ENCODE results near the gene MOGAT3.
A peak's percentile ranks its signal among the peaks of the same experiment; 100 is the strongest.

MOGAT3 gene

GRCh38 chr7:101167645-101168411 lies 33.0 kb downstream of the MOGAT3 start:
- H3K27ac ChIP-seq (ENCODE audit: low read length, poor library complexity, severe bottlenecking), result no peak overlapping the region
- WGBS, result 24% methylated on average over 9 of the region's 12 CpGs
- DNase-seq, result no peak
- no peak overlapping the region for H4K8ac ChIP-seq (ENCODE audit: low read length)
- peaks cover 66% of the 10 kb centered on the region for H3K4me1 ChIP-seq (ENCODE audit: control insufficient read depth, insufficient read depth, low read depth, low read length)
- no peak overlapping the region for H2AFZ ChIP-seq (ENCODE audit: low read depth, low read length)
- H2BK12ac ChIP-seq (ENCODE audit: low read length in 2 of 2), result no peak overlapping the region
- H2AK5ac ChIP-seq (ENCODE audit: low read length, severe bottlenecking), result no peak overlapping the region
- H3K4ac ChIP-seq (ENCODE audit: low read depth in 1 of 2, low read length in 2 of 2), result no peak overlapping the region
- no peaks in the 10 kb centered on the region for H3K9me3 ChIP-seq (ENCODE audit: control insufficient read depth, low read length)
- no peaks in the 10 kb centered on the region for H3K36me3 ChIP-seq (ENCODE audit: control insufficient read depth in 1 of 2, insufficient read depth in 2 of 2, low read depth in 1 of 2, low read length in 2 of 2)
- H3K4me2 ChIP-seq (ENCODE audit: low read length, poor library complexity, severe bottlenecking), result no peak overlapping the region
- H2BK5ac ChIP-seq (ENCODE audit: low read depth, low read length, poor library complexity, severe bottlenecking), result no peak overlapping the region
- no peak overlapping the region for H2BK120ac ChIP-seq (ENCODE audit: low read depth, low read length)
- no peak overlapping the region for H4K91ac ChIP-seq (ENCODE audit: low read length)
- no peak overlapping the region for H3K9ac ChIP-seq (ENCODE audit: low read length)
- H3K18ac ChIP-seq (ENCODE audit: low read depth in 1 of 2, low read length in 2 of 2), result no peak overlapping the region
- no peak overlapping the region for H3K23ac ChIP-seq (ENCODE audit: low read length in 2 of 2)
- no peak overlapping the region for H3K14ac ChIP-seq (ENCODE audit: low read length in 2 of 2)
- H3K79me1 ChIP-seq (replicated peaks; ENCODE audit: low read length, poor library complexity, severe bottlenecking), result no peaks in the 10 kb centered on the region
- no peak overlapping the region for H2BK15ac ChIP-seq (ENCODE audit: low read depth, poor library complexity, severe bottlenecking)
- no peak overlapping the region for H3K4me3 ChIP-seq (ENCODE audit: insufficient read depth in 1 of 2, low read depth in 1 of 2, low read length in 2 of 2)
- peaks cover 79 to 88% of the 10 kb centered on the region in 2 experiments for H3K27me3 ChIP-seq (ENCODE audit: control insufficient read depth in 1 of 2, insufficient read depth in 1 of 2, low read length in 2 of 2)

- H3K23ac ChIP-seq (ENCODE audit: low read length in 2 of 2), result peak overlapping the region in 1 of 2 experiments; percentile 43
- H3K36me3 ChIP-seq (ENCODE audit: control insufficient read depth in 1 of 2, insufficient read depth in 2 of 2, low read depth in 1 of 2, low read length in 2 of 2), result peaks cover 0 to 5% of the 10 kb centered on the region in 2 experiments
- H4K91ac ChIP-seq (ENCODE audit: low read length), result no peak overlapping the region
- H3K9ac ChIP-seq (ENCODE audit: low read length), result no peak overlapping the region
- no peak overlapping the region for H3K4ac ChIP-seq (ENCODE audit: low read depth in 1 of 2, low read length in 2 of 2)
- no peak overlapping the region for H2BK120ac ChIP-seq (ENCODE audit: low read depth, low read length)
- H3K27me3 ChIP-seq (ENCODE audit: control insufficient read depth in 1 of 2, insufficient read depth in 1 of 2, low read length in 2 of 2), result peaks cover 72 to 85% of the 10 kb centered on the region in 2 experiments
- no peak overlapping the region for H3K27ac ChIP-seq (ENCODE audit: low read length, poor library complexity, severe bottlenecking)
- no peak overlapping the region for H2AFZ ChIP-seq (ENCODE audit: low read depth, low read length)
- H3K14ac ChIP-seq (ENCODE audit: low read length in 2 of 2), result no peak overlapping the region
- no peak overlapping the region for H4K8ac ChIP-seq (ENCODE audit: low read length)
- no peaks in the 10 kb centered on the region for H3K9me3 ChIP-seq (ENCODE audit: control insufficient read depth, low read length)
- H3K18ac ChIP-seq (ENCODE audit: low read depth in 1 of 2, low read length in 2 of 2), result no peak overlapping the region
- H2BK5ac ChIP-seq (ENCODE audit: low read depth, low read length, poor library complexity, severe bottlenecking), result no peak overlapping the region
- no peak overlapping the region for H2BK15ac ChIP-seq (ENCODE audit: low read depth, poor library complexity, severe bottlenecking)
- H3K4me3 ChIP-seq (ENCODE audit: insufficient read depth in 1 of 2, low read depth in 1 of 2, low read length in 2 of 2), result no peak overlapping the region
- no peak overlapping the region for H3K4me2 ChIP-seq (ENCODE audit: low read length, poor library complexity, severe bottlenecking)
- no peak for DNase-seq
- no peak overlapping the region for H2AK5ac ChIP-seq (ENCODE audit: low read length, severe bottlenecking)
- no peaks in the 10 kb centered on the region for H3K79me1 ChIP-seq (replicated peaks; ENCODE audit: low read length, poor library complexity, severe bottlenecking)
- 2% methylated on average over 12 of the region's 19 CpGs for WGBS
- no peak overlapping the region for H2BK12ac ChIP-seq (ENCODE audit: low read length in 2 of 2)
- peaks cover 63% of the 10 kb centered on the region for H3K4me1 ChIP-seq (ENCODE audit: control insufficient read depth, insufficient read depth, low read depth, low read length)
Observed at GRCh38 chr7:101166909-101167644, 33.8 kb downstream of the MOGAT3 start.

GRCh38 chr7:101166648-101166908 lies 34.3 kb downstream of the MOGAT3 start:
- H2BK12ac ChIP-seq (ENCODE audit: low read length in 2 of 2), result no peak overlapping the region
- WGBS, result 2% methylated on average over 7 of the region's 11 CpGs
- no peak overlapping the region for H2AFZ ChIP-seq (ENCODE audit: low read depth, low read length)
- no peak overlapping the region for H3K4ac ChIP-seq (ENCODE audit: low read depth in 1 of 2, low read length in 2 of 2)
- no peak overlapping the region for H4K8ac ChIP-seq (ENCODE audit: low read length)
- H3K9me3 ChIP-seq (ENCODE audit: control insufficient read depth, low read length), result no peaks in the 10 kb centered on the region
- no peak overlapping the region for H3K18ac ChIP-seq (ENCODE audit: low read depth in 1 of 2, low read length in 2 of 2)
- peaks cover 58% of the 10 kb centered on the region for H3K4me1 ChIP-seq (ENCODE audit: control insufficient read depth, insufficient read depth, low read depth, low read length)
- H2BK15ac ChIP-seq (ENCODE audit: low read depth, poor library complexity, severe bottlenecking), result no peak overlapping the region
- peak overlapping the region in 1 of 2 experiments; percentile 43 for H3K23ac ChIP-seq (ENCODE audit: low read length in 2 of 2)
- H3K4me3 ChIP-seq (ENCODE audit: insufficient read depth in 1 of 2, low read depth in 1 of 2, low read length in 2 of 2), result no peak overlapping the region
- no peak overlapping the region for H3K14ac ChIP-seq (ENCODE audit: low read length in 2 of 2)
- no peak overlapping the region for H4K91ac ChIP-seq (ENCODE audit: low read length)
- no peak overlapping the region for H2AK5ac ChIP-seq (ENCODE audit: low read length, severe bottlenecking)
- no peak overlapping the region for H2BK5ac ChIP-seq (ENCODE audit: low read depth, low read length, poor library complexity, severe bottlenecking)
- no peak for DNase-seq
- no peak overlapping the region for H2BK120ac ChIP-seq (ENCODE audit: low read depth, low read length)
- H3K27ac ChIP-seq (ENCODE audit: low read length, poor library complexity, severe bottlenecking), result no peak overlapping the region
- no peak overlapping the region for H3K9ac ChIP-seq (ENCODE audit: low read length)
- peaks cover 67 to 81% of the 10 kb centered on the region in 2 experiments for H3K27me3 ChIP-seq (ENCODE audit: control insufficient read depth in 1 of 2, insufficient read depth in 1 of 2, low read length in 2 of 2)
- H3K36me3 ChIP-seq (ENCODE audit: control insufficient read depth in 1 of 2, insufficient read depth in 2 of 2, low read depth in 1 of 2, low read length in 2 of 2), result peaks cover 4 to 10% of the 10 kb centered on the region in 2 experiments
- no peaks in the 10 kb centered on the region for H3K79me1 ChIP-seq (replicated peaks; ENCODE audit: low read length, poor library complexity, severe bottlenecking)
- no peak overlapping the region for H3K4me2 ChIP-seq (ENCODE audit: low read length, poor library complexity, severe bottlenecking)

DNA sequence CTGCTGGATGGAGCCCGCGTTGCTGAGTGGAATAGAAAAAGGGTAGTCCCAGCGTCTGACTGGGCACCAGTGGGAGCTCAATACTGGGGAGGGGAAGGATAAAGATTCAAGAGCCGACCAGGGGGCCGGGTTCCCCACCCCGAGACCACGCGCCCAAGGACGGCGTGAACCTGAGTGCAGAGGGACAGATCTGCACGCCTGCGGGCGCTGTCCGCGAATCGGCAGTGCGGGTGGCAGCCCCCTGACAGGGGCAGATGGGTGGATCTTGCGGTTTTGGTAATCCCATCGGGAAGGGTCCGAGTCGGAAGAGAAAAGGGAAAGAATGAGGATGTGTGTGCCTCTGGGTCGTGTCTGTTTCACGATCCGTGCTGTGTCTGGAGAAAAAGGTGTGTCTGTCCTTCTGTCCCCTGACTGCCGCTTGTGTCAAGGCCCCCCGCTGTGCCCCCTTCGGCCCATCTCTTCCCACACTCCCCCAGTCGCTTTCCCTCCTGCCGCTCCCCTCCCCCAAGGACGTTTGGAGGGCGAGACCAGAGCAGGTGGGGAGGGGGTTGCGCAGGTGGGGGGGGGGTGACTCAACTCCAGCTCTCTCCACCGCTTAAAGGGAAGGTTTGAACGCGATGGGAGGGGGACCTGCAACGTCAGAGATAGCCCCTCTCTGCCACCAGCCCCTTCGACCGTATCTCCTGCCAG lies 34.7 kb downstream of the MOGAT3 start:
- 2% methylated on average over 19 of the region's 38 CpGs for WGBS
- H3K4ac ChIP-seq (ENCODE audit: low read depth in 1 of 2, low read length in 2 of 2), result no peak overlapping the region
- H2BK5ac ChIP-seq (ENCODE audit: low read depth, low read length, poor library complexity, severe bottlenecking), result no peak overlapping the region

More for the DNA sequence above, 34.7 kb downstream of the MOGAT3 start:
- no peak overlapping the region for H2AK5ac ChIP-seq (ENCODE audit: low read length, severe bottlenecking)
- no peak overlapping the region for H4K8ac ChIP-seq (ENCODE audit: low read length)
- peaks cover 9 to 13% of the 10 kb centered on the region in 2 experiments for H3K36me3 ChIP-seq (ENCODE audit: control insufficient read depth in 1 of 2, insufficient read depth in 2 of 2, low read depth in 1 of 2, low read length in 2 of 2)
- H2BK15ac ChIP-seq (ENCODE audit: low read depth, poor library complexity, severe bottlenecking), result no peak overlapping the region
- H3K23ac ChIP-seq (ENCODE audit: low read length in 2 of 2), result peak overlapping the region in 1 of 2 experiments; percentile 42
- H3K9me3 ChIP-seq (ENCODE audit: control insufficient read depth, low read length), result no peaks in the 10 kb centered on the region
- no peak overlapping the region for H3K27ac ChIP-seq (ENCODE audit: low read length, poor library complexity, severe bottlenecking)
- no peaks in the 10 kb centered on the region for H3K79me1 ChIP-seq (replicated peaks; ENCODE audit: low read length, poor library complexity, severe bottlenecking)
- H3K27me3 ChIP-seq (ENCODE audit: control insufficient read depth in 1 of 2, insufficient read depth in 1 of 2, low read length in 2 of 2), result peaks cover 63 to 76% of the 10 kb centered on the region in 2 experiments
- H3K14ac ChIP-seq (ENCODE audit: low read length in 2 of 2), result no peak overlapping the region
- peak overlapping the region in 1 of 2 experiments; percentile 71 for H3K4me3 ChIP-seq (ENCODE audit: insufficient read depth in 1 of 2, low read depth in 1 of 2, low read length in 2 of 2)
- peak overlapping the region; percentile 51 for H3K4me2 ChIP-seq (ENCODE audit: low read length, poor library complexity, severe bottlenecking)
- no peak overlapping the region for H3K18ac ChIP-seq (ENCODE audit: low read depth in 1 of 2, low read length in 2 of 2)
- no peak overlapping the region for H2AFZ ChIP-seq (ENCODE audit: low read depth, low read length)
- no peak for DNase-seq
- no peak overlapping the region for H3K9ac ChIP-seq (ENCODE audit: low read length)
- no peak overlapping the region for H4K91ac ChIP-seq (ENCODE audit: low read length)
- H3K4me1 ChIP-seq (ENCODE audit: control insufficient read depth, insufficient read depth, low read depth, low read length), result peaks cover 59% of the 10 kb centered on the region
- H2BK12ac ChIP-seq (ENCODE audit: low read length in 2 of 2), result no peak overlapping the region
- H2BK120ac ChIP-seq (ENCODE audit: low read depth, low read length), result no peak overlapping the region
